Hepatocyte (in vitro differentiated cells): Measurements from ENCODE around the gene FAM149B1.

Source experiments
- EZH2 ChIP-seq: fragments of 200-600 bp; sonication (generic); IDR thresholded peaks from 2 replicates; pipeline ENCODE4 v1.6.1; 2016; ENCODE audit warnings: antibody characterized with exemption, mild to moderate bottlenecking, borderline replicate concordance
- TF ChIP-seq, protein P1 (sequence below): fragments of 200-600 bp; sonication (generic); IDR thresholded peaks from 2 replicates; pipeline ENCODE4 v1.5.1; 2016; ENCODE audit warnings: antibody characterized with exemption, mild to moderate bottlenecking; ENCODE audit not compliant: poor library complexity

DNA sequence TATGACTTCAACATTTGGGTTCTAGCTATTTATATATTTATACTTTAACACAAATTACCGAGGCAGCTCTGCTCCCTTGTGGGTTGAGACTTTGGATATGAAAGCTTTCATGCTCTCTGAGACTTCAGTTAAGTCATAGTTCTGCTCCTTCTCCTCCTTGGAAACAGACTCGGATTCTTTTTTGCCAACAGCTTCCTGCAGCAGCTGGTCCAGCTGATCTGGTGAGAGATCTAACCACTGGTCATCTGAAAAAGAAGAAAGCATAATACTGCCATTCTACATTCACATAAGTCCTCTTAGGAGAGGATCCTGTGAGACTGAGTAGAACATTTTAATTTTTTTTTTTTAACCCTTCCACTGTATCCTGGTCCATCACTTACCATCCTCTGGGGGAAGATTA is 28.7 kb upstream of the FAM149B1 start:
- TF ChIP-seq, protein P1, sequence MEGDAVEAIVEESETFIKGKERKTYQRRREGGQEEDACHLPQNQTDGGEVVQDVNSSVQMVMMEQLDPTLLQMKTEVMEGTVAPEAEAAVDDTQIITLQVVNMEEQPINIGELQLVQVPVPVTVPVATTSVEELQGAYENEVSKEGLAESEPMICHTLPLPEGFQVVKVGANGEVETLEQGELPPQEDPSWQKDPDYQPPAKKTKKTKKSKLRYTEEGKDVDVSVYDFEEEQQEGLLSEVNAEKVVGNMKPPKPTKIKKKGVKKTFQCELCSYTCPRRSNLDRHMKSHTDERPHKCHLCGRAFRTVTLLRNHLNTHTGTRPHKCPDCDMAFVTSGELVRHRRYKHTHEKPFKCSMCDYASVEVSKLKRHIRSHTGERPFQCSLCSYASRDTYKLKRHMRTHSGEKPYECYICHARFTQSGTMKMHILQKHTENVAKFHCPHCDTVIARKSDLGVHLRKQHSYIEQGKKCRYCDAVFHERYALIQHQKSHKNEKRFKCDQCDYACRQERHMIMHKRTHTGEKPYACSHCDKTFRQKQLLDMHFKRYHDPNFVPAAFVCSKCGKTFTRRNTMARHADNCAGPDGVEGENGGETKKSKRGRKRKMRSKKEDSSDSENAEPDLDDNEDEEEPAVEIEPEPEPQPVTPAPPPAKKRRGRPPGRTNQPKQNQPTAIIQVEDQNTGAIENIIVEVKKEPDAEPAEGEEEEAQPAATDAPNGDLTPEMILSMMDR: no peak
- TF ChIP-seq EZH2: no peak
